Nephron (organoid): ENCODE data around the gene ZNF208.

Experiments used
- H3K27ac Mint-ChIP-seq, 3 experiments: 2 replicates each; pipeline ENCODE4 v1.8.0; 2020; ENCODE audit warnings: mixed read lengths in 3 of 3, mild to moderate bottlenecking in 2 of 3, moderate library complexity in 1 of 3
- H3K27me3 Mint-ChIP-seq: 2 replicates; pipeline ENCODE4 v1.8.0; 2021; ENCODE audit warnings: low read depth, mild to moderate bottlenecking, moderate library complexity, mixed read lengths
- H3K36me3 Mint-ChIP-seq: 2 replicates; pipeline ENCODE4 v1.8.0; 2020; ENCODE audit warnings: low read depth, mixed read lengths
- H3K4me1 Mint-ChIP-seq: 2 replicates; pipeline ENCODE4 v1.8.0; 2020; ENCODE audit warnings: mixed read lengths
- H3K4me3 Mint-ChIP-seq, 3 experiments: 2 replicates each; pipeline ENCODE4 v1.8.0; 2020; ENCODE audit warnings: mild to moderate bottlenecking in 3 of 3, mixed read lengths in 3 of 3, moderate library complexity in 2 of 3
- H3K9me3 Mint-ChIP-seq: 2 replicates; pipeline ENCODE4 v1.8.0; 2020; ENCODE audit warnings: mixed read lengths
- CTCF ChIP-seq, 3 experiments: fragments of 200-600 bp; sonication (generic); IDR thresholded peaks; one replicate each; pipeline ENCODE4 v1.5.0; 2021; ENCODE audit warnings: antibody characterized with exemption in 3 of 3; ENCODE audit not compliant: unreplicated experiment in 3 of 3

ZNF208 gene

DNA sequence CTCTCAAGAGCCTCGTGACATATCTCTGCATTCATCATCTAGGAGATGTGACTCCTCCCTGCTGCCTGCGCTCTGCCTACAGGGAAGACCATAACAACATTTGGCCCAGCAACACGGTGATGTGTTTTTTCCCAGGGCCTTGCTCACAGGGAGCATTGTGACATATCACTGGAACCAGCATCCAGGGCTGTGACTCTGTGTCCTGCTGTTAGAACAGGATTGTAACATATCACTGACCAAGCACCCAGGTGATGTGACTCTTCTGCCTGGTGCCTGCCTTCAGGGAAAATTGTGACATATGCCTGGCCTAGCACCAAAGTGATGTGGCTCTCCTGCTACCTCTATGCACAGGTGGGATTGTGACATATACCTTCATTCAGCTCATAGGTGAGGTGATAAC lies 95.3 kb downstream of the ZNF208 start:
- Mint-ChIP-seq H3K4me1 (no peaks in the 10 kb centered on the region), H3K27me3 (no peaks in the 10 kb centered on the region), H3K9me3 (peaks cover 61% of the 10 kb centered on the region), H3K27ac (no peak overlapping the region), H3K4me3 (no peak overlapping the region), H3K36me3 (peaks cover 3% of the 10 kb centered on the region)
- no peak for TF ChIP-seq CTCF (IDR thresholded peaks at IDR 0.05; ENCODE audit: unreplicated experiment in 3 of 3)

- Mint-ChIP-seq H3K27me3 (no peaks in the 10 kb centered on the region), H3K27ac (no peak overlapping the region), H3K36me3 (peaks cover 3% of the 10 kb centered on the region), H3K4me1 (no peaks in the 10 kb centered on the region), H3K9me3 (peaks cover 62% of the 10 kb centered on the region), H3K4me3 (no peak overlapping the region)
- TF ChIP-seq CTCF (IDR thresholded peaks at IDR 0.05; ENCODE audit: unreplicated experiment in 3 of 3) = no peak
These were observed 98.1 kb downstream of the ZNF208 start for GRCh38 chr19:21912654-21913053.

DNA sequence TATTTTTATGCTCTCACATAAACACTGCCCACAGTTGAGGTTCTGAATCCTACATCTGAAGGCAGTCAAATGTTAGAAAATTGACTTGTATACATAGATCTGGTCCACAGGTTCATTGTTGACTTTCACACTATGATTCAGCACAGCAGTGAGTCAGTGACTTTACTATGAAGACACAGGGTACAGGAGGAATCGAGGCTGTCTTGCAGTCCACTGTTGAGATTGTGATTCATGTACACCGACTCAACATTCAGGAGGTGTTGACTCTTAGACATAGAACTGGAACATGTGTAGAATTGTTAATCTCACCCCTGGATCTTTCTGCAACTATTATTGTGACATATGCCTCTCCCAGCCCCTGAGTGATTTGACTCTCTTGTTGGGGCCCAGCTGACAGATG lies 100.4 kb downstream of the ZNF208 start:
- peaks cover 3% of the 10 kb centered on the region for H3K36me3 Mint-ChIP-seq
- H3K27me3 Mint-ChIP-seq = no peaks in the 10 kb centered on the region
- no peaks in the 10 kb centered on the region for H3K4me1 Mint-ChIP-seq
- no peak for TF ChIP-seq CTCF (IDR thresholded peaks at IDR 0.05; ENCODE audit: unreplicated experiment in 3 of 3)
- H3K27ac Mint-ChIP-seq = no peak overlapping the region
- H3K9me3 Mint-ChIP-seq = peaks cover 70% of the 10 kb centered on the region
- H3K4me3 Mint-ChIP-seq = no peak overlapping the region

- Mint-ChIP-seq H3K36me3 (no peaks in the 10 kb centered on the region), H3K27me3 (no peaks in the 10 kb centered on the region)
These were observed 102.7 kb downstream of the ZNF208 start for GRCh38 chr19:21908066-21908465.

GRCh38 chr19:21907516-21907915 lies 103.2 kb downstream of the ZNF208 start:
- no peaks in the 10 kb centered on the region for H3K36me3 Mint-ChIP-seq
- no peak overlapping the region for H3K4me3 Mint-ChIP-seq
- TF ChIP-seq CTCF (IDR thresholded peaks at IDR 0.05; ENCODE audit: unreplicated experiment in 3 of 3) = no peak
- H3K27ac Mint-ChIP-seq = no peak overlapping the region
- H3K9me3 Mint-ChIP-seq = peaks cover 77% of the 10 kb centered on the region
- no peaks in the 10 kb centered on the region for H3K27me3 Mint-ChIP-seq
- H3K4me1 Mint-ChIP-seq = no peaks in the 10 kb centered on the region

More at GRCh38 chr19:21908066-21908465, 102.7 kb downstream of the ZNF208 start:
- Mint-ChIP-seq H3K4me1 (no peaks in the 10 kb centered on the region), H3K27ac (no peak overlapping the region), H3K4me3 (no peak overlapping the region), H3K9me3 (peaks cover 77% of the 10 kb centered on the region)
- no peak for TF ChIP-seq CTCF (IDR thresholded peaks at IDR 0.05; ENCODE audit: unreplicated experiment in 3 of 3)

DNA sequence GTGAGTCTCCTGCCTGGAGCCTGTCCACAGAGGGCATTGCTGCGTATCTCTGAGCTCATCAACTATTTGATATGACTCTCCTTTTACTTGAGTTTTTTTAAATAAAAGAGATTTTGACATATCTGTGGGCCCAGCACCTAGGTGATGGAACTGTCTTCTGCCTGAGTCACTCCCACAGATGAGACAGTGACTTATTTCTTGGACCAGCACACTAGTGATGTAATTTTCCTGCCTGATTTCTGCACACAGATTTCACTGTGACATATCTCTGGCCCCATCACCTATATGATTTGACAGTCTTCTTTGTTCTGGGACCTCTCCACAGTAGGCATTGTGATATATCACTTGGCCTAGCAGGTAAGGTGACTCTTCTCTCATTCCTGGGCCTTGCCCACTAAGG lies 108.2 kb downstream of the ZNF208 start:
- Mint-ChIP-seq H3K36me3 (no peaks in the 10 kb centered on the region), H3K4me3 (no peak overlapping the region), H3K9me3 (peaks cover 65% of the 10 kb centered on the region), H3K27ac (no peak overlapping the region), H3K4me1 (no peaks in the 10 kb centered on the region), H3K27me3 (no peaks in the 10 kb centered on the region)
- no peak for TF ChIP-seq CTCF (IDR thresholded peaks at IDR 0.05; ENCODE audit: unreplicated experiment in 3 of 3)
